Neuronal stem cell (in vitro differentiated cells): Measurements from ENCODE around the gene SUPT3H.

ENCODE experiments used
- DNase-seq: peaks from one replicate; pipeline ENCODE4 v3.0.0-alpha.2; 2013; ENCODE audit warnings: low spot score
- H2AFZ ChIP-seq: one replicate; pipeline ENCODE4 v1.6.1; 2013; ENCODE audit warnings: mild to moderate bottlenecking, low read length, inconsistent platforms
- H2AK5ac ChIP-seq: 2 replicates; pipeline ENCODE4 v1.6.1; 2013; ENCODE audit warnings: low read depth, mild to moderate bottlenecking, inconsistent platforms, low read length, moderate library complexity, mixed read lengths
- H2BK120ac ChIP-seq: 2 replicates; pipeline ENCODE4 v1.6.1; 2013; ENCODE audit warnings: low read depth, mild to moderate bottlenecking, inconsistent platforms, low read length, moderate library complexity, mixed read lengths
- H2BK12ac ChIP-seq: one replicate; pipeline ENCODE4 v1.6.1; 2013; ENCODE audit warnings: low read length, inconsistent platforms
- H2BK15ac ChIP-seq: 2 replicates; pipeline ENCODE4 v1.6.1; 2013; ENCODE audit warnings: mild to moderate bottlenecking, low read length, inconsistent platforms, mixed read lengths
- H2BK5ac ChIP-seq: one replicate; pipeline ENCODE4 v1.6.1; 2013; ENCODE audit warnings: inconsistent platforms, mild to moderate bottlenecking, low read length, moderate library complexity
- H3K14ac ChIP-seq: one replicate; pipeline ENCODE4 v1.6.1; 2013; ENCODE audit warnings: low read length, inconsistent platforms
- H3K18ac ChIP-seq: 2 replicates; pipeline ENCODE4 v1.6.1; 2013; ENCODE audit warnings: low read length, inconsistent platforms
- H3K23ac ChIP-seq: 2 replicates; pipeline ENCODE4 v1.6.1; 2013; ENCODE audit warnings: low read depth, mild to moderate bottlenecking, mixed read lengths, low read length, inconsistent platforms; ENCODE audit not compliant: poor library complexity
- H3K27ac ChIP-seq: replicated peaks from 3 replicates; pipeline ENCODE4 v1.5.1; 2013; ENCODE audit warnings: low read length, inconsistent platforms
- H3K27me3 ChIP-seq, 3 experiments: 2 replicates each; pipeline ENCODE4 v1.6.1; 2013; ENCODE audit warnings: low read length in 3 of 3, mild to moderate bottlenecking in 2 of 3, inconsistent platforms in 1 of 3, low read depth in 1 of 3, mixed read lengths in 1 of 3, moderate library complexity in 1 of 3; ENCODE audit not compliant: control insufficient read depth in 3 of 3, insufficient read depth in 3 of 3
- H3K36me3 ChIP-seq, 2 donors: replicated peaks in 1 of 2; 2 replicates each; pipeline ENCODE4 v1.6.1; 2013; ENCODE audit warnings: low read length in 2 of 2; ENCODE audit not compliant: control insufficient read depth in 2 of 2, insufficient read depth in 2 of 2
- H3K4ac ChIP-seq: 2 replicates; pipeline ENCODE4 v1.6.1; 2013; ENCODE audit warnings: inconsistent platforms, mild to moderate bottlenecking, low read length, moderate library complexity
- H3K4me1 ChIP-seq, 2 donors: 1 replicate in 1 of 2; 2 replicates in 1 of 2; pipeline ENCODE4 v1.6.1; 2013; ENCODE audit warnings: low read length in 2 of 2, low read depth in 1 of 2; ENCODE audit not compliant: control insufficient read depth in 2 of 2, insufficient read depth in 1 of 2
- H3K4me2 ChIP-seq: one replicate; pipeline ENCODE4 v1.6.1; 2013; ENCODE audit warnings: mild to moderate bottlenecking, low read length, inconsistent platforms; ENCODE audit not compliant: insufficient read depth, poor library complexity, severe bottlenecking
- H3K4me3 ChIP-seq, 2 donors: 2 replicates each; pipeline ENCODE4 v1.5.1; 2013; ENCODE audit warnings: low read length in 2 of 2, mild to moderate bottlenecking in 2 of 2, inconsistent platforms in 1 of 2, moderate library complexity in 1 of 2
- H3K79me1 ChIP-seq: one replicate; pipeline ENCODE4 v1.6.1; 2013; ENCODE audit warnings: low read depth, mild to moderate bottlenecking, inconsistent platforms, low read length, moderate library complexity
- H3K9ac ChIP-seq: one replicate; pipeline ENCODE4 v1.6.1; 2013; ENCODE audit warnings: mild to moderate bottlenecking, low read depth, low read length, inconsistent platforms; ENCODE audit not compliant: poor library complexity
- H3K9me3 ChIP-seq, 2 donors: replicated peaks in 1 of 2; 2 replicates each; pipeline versions ENCODE3 to v1.6.1; 2013; ENCODE audit warnings: low read length in 2 of 2, mild to moderate bottlenecking in 2 of 2, inconsistent platforms in 1 of 2, low read depth in 1 of 2, mixed read lengths in 1 of 2, moderate library complexity in 1 of 2; ENCODE audit not compliant: control insufficient read depth in 2 of 2, insufficient read depth in 1 of 2
- H4K8ac ChIP-seq: one replicate; pipeline ENCODE4 v1.6.1; 2013; ENCODE audit warnings: low read depth, mild to moderate bottlenecking, inconsistent platforms, low read length, moderate library complexity
- H4K91ac ChIP-seq: one replicate; pipeline ENCODE4 v1.6.1; 2013; ENCODE audit warnings: low read length, low read depth, mild to moderate bottlenecking, inconsistent platforms; ENCODE audit not compliant: poor library complexity
- WGBS, 2 donors: extraction: QIAGEN DNeasy Blood & Tissue Kit; methylation state at CpG; one replicate each; pipeline ENCODE4 v1.1.7; 2013; ENCODE audit warnings: missing lambda C conversion rate in 2 of 2, mixed read lengths in 1 of 2; ENCODE audit not compliant: insufficient read length in 2 of 2, insufficient replicate concordance in 1 of 2; ENCODE audit errors: extremely low coverage in 2 of 2; 5-methylcytosine and 5-hydroxymethylcytosine counted together

SUPT3H gene

GRCh38 chr6:44800784-44801592 lies 576.7 kb downstream of the SUPT3H start:
- H3K79me1 ChIP-seq = no peaks in the 10 kb centered on the region
- DNase-seq = no peak
- H2BK12ac ChIP-seq = no peak overlapping the region
- H3K4ac ChIP-seq = no peak overlapping the region
- peaks cover 0 to 6% of the 10 kb centered on the region in 2 donors for H3K9me3 ChIP-seq
- no peak overlapping the region for H3K9ac ChIP-seq
- H3K4me3 ChIP-seq = no peak overlapping the region
- no CpG with 5 or more reads among the region's 8 CpGs for WGBS, 2 donors
- H4K91ac ChIP-seq = no peak overlapping the region
- no peak overlapping the region for H3K27ac ChIP-seq
- H3K18ac ChIP-seq = peak overlapping the region; percentile 22
- no peaks in the 10 kb centered on the region for H3K36me3 ChIP-seq
- H2BK120ac ChIP-seq = no peak overlapping the region
- no peak overlapping the region for H2BK5ac ChIP-seq
- H2AK5ac ChIP-seq = no peak overlapping the region
- H3K4me2 ChIP-seq = no peak overlapping the region
- peaks cover 11% of the 10 kb centered on the region in 2 donors for H3K4me1 ChIP-seq
- no peak overlapping the region for H4K8ac ChIP-seq
- no peaks in the 10 kb centered on the region for H3K27me3 ChIP-seq
- peak overlapping the region; percentile 49 for H2AFZ ChIP-seq
- H2BK15ac ChIP-seq = no peak overlapping the region
- no peak overlapping the region for H3K23ac ChIP-seq
- no peak overlapping the region for H3K14ac ChIP-seq

- Histone ChIP-seq H4K91ac (no peak overlapping the region), H3K4me1 (peaks cover 10 to 11% of the 10 kb centered on the region in 2 donors), H3K9ac (no peak overlapping the region), H3K27ac (no peak overlapping the region), H3K9me3 (peaks cover 0 to 11% of the 10 kb centered on the region in 2 donors), H3K4me2 (no peak overlapping the region), H3K18ac (no peak overlapping the region), H2BK120ac (no peak overlapping the region), H4K8ac (no peak overlapping the region), H3K23ac (no peak overlapping the region), H3K27me3 (no peaks in the 10 kb centered on the region), H2BK5ac (no peak overlapping the region), H2AK5ac (no peak overlapping the region), H3K4ac (no peak overlapping the region), H2BK15ac (no peak overlapping the region), H2AFZ (no peak overlapping the region), H3K14ac (no peak overlapping the region), H3K4me3 (no peak overlapping the region), H3K36me3 (no peaks in the 10 kb centered on the region), H3K79me1 (no peaks in the 10 kb centered on the region), H2BK12ac (no peak overlapping the region)
- no peak for DNase-seq
- no CpG with 5 or more reads among the region's 8 CpGs for WGBS, 2 donors
These were observed 577.5 kb downstream of the SUPT3H start for GRCh38 chr6:44800171-44800783.

- Histone ChIP-seq H3K4me2 (no peak overlapping the region), H3K27ac (no peak overlapping the region), H2BK15ac (no peak overlapping the region), H3K36me3 (no peaks in the 10 kb centered on the region), H3K23ac (no peak overlapping the region), H3K9me3 (peaks cover 0 to 11% of the 10 kb centered on the region in 2 donors), H4K8ac (no peak overlapping the region), H2BK12ac (no peak overlapping the region), H3K9ac (no peak overlapping the region), H3K4ac (no peak overlapping the region), H4K91ac (no peak overlapping the region), H3K4me1 (peaks cover 16 to 19% of the 10 kb centered on the region in 2 donors), H2AFZ (no peak overlapping the region), H2AK5ac (no peak overlapping the region), H2BK120ac (no peak overlapping the region), H3K4me3 (no peak overlapping the region), H2BK5ac (no peak overlapping the region), H3K18ac (no peak overlapping the region), H3K27me3 (no peaks in the 10 kb centered on the region), H3K79me1 (no peaks in the 10 kb centered on the region), H3K14ac (no peak overlapping the region)
- WGBS, 2 donors = no CpG with 5 or more reads among the region's 3 CpGs
- DNase-seq = no peak
These were observed 580.0 kb downstream of the SUPT3H start for GRCh38 chr6:44797746-44798145.

GRCh38 chr6:44795326-44795725 lies 582.4 kb downstream of the SUPT3H start:
- Histone ChIP-seq H3K9ac (no peak overlapping the region), H3K9me3 (peaks cover 0 to 11% of the 10 kb centered on the region in 2 donors), H2BK120ac (no peak overlapping the region), H3K36me3 (no peaks in the 10 kb centered on the region), H3K4me2 (no peak overlapping the region), H3K4me3 (no peak overlapping the region), H2BK12ac (no peak overlapping the region), H3K27me3 (no peaks in the 10 kb centered on the region), H4K8ac (no peak overlapping the region), H2AK5ac (no peak overlapping the region), H3K14ac (no peak overlapping the region), H3K27ac (no peak overlapping the region), H3K18ac (no peak overlapping the region), H2BK15ac (no peak overlapping the region), H3K79me1 (no peaks in the 10 kb centered on the region), H2AFZ (no peak overlapping the region), H3K4ac (no peak overlapping the region), H3K23ac (no peak overlapping the region), H2BK5ac (no peak overlapping the region), H4K91ac (no peak overlapping the region), H3K4me1 (peaks cover 14 to 16% of the 10 kb centered on the region in 2 donors)
- no peak for DNase-seq
- no CpG with 5 or more reads among the region's 7 CpGs for WGBS, 2 donors
